Loucy (cell line): Measurements from ENCODE around the gene ABCB9.

Experiments
- H2AFZ ChIP-seq: fragments of 200-600 bp; sonication (generic); 2 replicates; pipeline ENCODE4 v1.6.0; 2016; ENCODE audit warnings: antibody characterized with exemption, mild to moderate bottlenecking, low read length, moderate library complexity
- H3F3A ChIP-seq: fragments of 200-600 bp; 2 replicates; pipeline ENCODE4 v1.6.0; 2016; ENCODE audit warnings: antibody characterized with exemption, low read depth, mild to moderate bottlenecking
- H3K27me3 ChIP-seq: fragments of 200-600 bp; sonication (generic); 2 replicates; pipeline ENCODE4 v1.6.1; 2014; ENCODE audit warnings: low read length, mild to moderate bottlenecking; ENCODE audit not compliant: insufficient read depth, poor library complexity, severe bottlenecking
- H3K36me3 ChIP-seq: fragments of 200-600 bp; sonication (generic); 2 replicates; pipeline ENCODE4 v1.6.1; 2016; ENCODE audit warnings: low read length; ENCODE audit not compliant: insufficient read depth
- H3K4me1 ChIP-seq: fragments of 200-600 bp; sonication (generic); 2 replicates; pipeline ENCODE4 v1.5.1; 2014; ENCODE audit warnings: low read length, mild to moderate bottlenecking; ENCODE audit not compliant: insufficient read depth, poor library complexity, severe bottlenecking
- H3K4me2 ChIP-seq: fragments of 200-600 bp; sonication (generic); 2 replicates; pipeline ENCODE4 v1.6.0; 2014; ENCODE audit warnings: antibody characterized with exemption, low read length, low read depth, mild to moderate bottlenecking; ENCODE audit not compliant: poor library complexity, severe bottlenecking
- H3K4me3 ChIP-seq: fragments of 200-600 bp; sonication (generic); 2 replicates; pipeline ENCODE4 v1.5.1; 2014; ENCODE audit warnings: low read length, mild to moderate bottlenecking, mixed read lengths; ENCODE audit not compliant: poor library complexity, severe bottlenecking
- H3K79me2 ChIP-seq: fragments of 200-600 bp; sonication (generic); 2 replicates; pipeline ENCODE4 v1.6.1; 2014; ENCODE audit warnings: low read length; ENCODE audit not compliant: insufficient read depth
- H3K9ac ChIP-seq: fragments of 200-600 bp; sonication (generic); 2 replicates; pipeline ENCODE4 v1.6.0; 2014; ENCODE audit warnings: mild to moderate bottlenecking, low read depth, low read length, moderate library complexity; ENCODE audit not compliant: poor library complexity, severe bottlenecking
- H3K9me2 ChIP-seq: fragments of 200-600 bp; sonication (generic); replicated peaks from 2 replicates; pipeline ENCODE4 v1.6.1; 2016; ENCODE audit warnings: low read depth, low read length, mixed read lengths
- H3K9me3 ChIP-seq: fragments of 200-600 bp; sonication (generic); 2 replicates; pipeline ENCODE4 v1.6.1; 2014; ENCODE audit warnings: mild to moderate bottlenecking, antibody characterized with exemption, low read length, low read depth; ENCODE audit not compliant: insufficient read depth
- H4K20me1 ChIP-seq: fragments of 200-600 bp; sonication (generic); 2 replicates; pipeline ENCODE4 v1.6.0; 2014; ENCODE audit warnings: antibody characterized with exemption, low read length, mild to moderate bottlenecking; ENCODE audit not compliant: insufficient read depth, poor library complexity, severe bottlenecking
- EZH2phosphoT487 ChIP-seq: fragments of 200-600 bp; IDR thresholded peaks from 2 replicates; pipeline ENCODE4 v1.6.1; 2018; ENCODE audit warnings: antibody characterized with exemption, mild to moderate bottlenecking, moderate library complexity, borderline replicate concordance
- TF ChIP-seq, protein P1 (sequence below): fragments of 200-600 bp; sonication (generic); conservative IDR thresholded peaks from 2 replicates; pipeline ENCODE4 v1.5.1; 2014; ENCODE audit warnings: mild to moderate bottlenecking, antibody characterized with exemption, low read length

Gene ABCB9

DNA sequence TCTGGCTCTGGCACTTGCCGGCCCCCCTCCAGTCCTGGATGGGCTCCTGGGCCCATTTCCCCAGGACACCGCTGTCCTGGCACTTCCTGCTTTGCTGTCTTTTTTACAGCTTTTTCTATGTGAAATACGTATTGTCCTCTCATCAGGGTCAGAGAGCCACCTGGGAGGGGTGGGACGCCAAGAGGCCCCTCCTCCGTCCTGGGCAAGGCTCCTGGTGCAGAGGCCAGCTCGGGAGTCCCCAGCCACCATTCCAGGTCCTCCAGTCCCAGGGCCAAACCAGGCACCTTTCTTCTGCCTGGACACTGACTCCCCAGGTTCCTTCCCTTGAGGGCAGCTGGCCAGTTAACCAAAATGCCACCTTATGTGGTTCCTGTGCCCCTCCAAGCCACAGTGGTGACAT, 37.0 kb upstream of the ABCB9 start:
- H2AFZ ChIP-seq: no peak overlapping the region
- H3K4me1 ChIP-seq: peaks cover 7% of the 10 kb centered on the region
- H3F3A ChIP-seq: no peaks in the 10 kb centered on the region
- H3K4me2 ChIP-seq: no peak overlapping the region
- no peaks in the 10 kb centered on the region for H3K9me3 ChIP-seq
- no peak overlapping the region for H3K4me3 ChIP-seq
- H3K27me3 ChIP-seq: no peaks in the 10 kb centered on the region
- H3K9me2 ChIP-seq: no peaks in the 10 kb centered on the region
- TF ChIP-seq, protein P1, sequence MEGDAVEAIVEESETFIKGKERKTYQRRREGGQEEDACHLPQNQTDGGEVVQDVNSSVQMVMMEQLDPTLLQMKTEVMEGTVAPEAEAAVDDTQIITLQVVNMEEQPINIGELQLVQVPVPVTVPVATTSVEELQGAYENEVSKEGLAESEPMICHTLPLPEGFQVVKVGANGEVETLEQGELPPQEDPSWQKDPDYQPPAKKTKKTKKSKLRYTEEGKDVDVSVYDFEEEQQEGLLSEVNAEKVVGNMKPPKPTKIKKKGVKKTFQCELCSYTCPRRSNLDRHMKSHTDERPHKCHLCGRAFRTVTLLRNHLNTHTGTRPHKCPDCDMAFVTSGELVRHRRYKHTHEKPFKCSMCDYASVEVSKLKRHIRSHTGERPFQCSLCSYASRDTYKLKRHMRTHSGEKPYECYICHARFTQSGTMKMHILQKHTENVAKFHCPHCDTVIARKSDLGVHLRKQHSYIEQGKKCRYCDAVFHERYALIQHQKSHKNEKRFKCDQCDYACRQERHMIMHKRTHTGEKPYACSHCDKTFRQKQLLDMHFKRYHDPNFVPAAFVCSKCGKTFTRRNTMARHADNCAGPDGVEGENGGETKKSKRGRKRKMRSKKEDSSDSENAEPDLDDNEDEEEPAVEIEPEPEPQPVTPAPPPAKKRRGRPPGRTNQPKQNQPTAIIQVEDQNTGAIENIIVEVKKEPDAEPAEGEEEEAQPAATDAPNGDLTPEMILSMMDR: no peak
- H3K9ac ChIP-seq: no peak overlapping the region
- H3K36me3 ChIP-seq: no peaks in the 10 kb centered on the region
- no peaks in the 10 kb centered on the region for H3K79me2 ChIP-seq
- no peaks in the 10 kb centered on the region for H4K20me1 ChIP-seq

- no peaks in the 10 kb centered on the region for H3K79me2 ChIP-seq
- no peaks in the 10 kb centered on the region for H3K36me3 ChIP-seq
- peaks cover 7% of the 10 kb centered on the region for H3K4me1 ChIP-seq
- no peak overlapping the region for H3K4me2 ChIP-seq
- H2AFZ ChIP-seq: no peak overlapping the region
- H3K9ac ChIP-seq: no peak overlapping the region
- H3F3A ChIP-seq: no peaks in the 10 kb centered on the region
- TF ChIP-seq, protein P1: no peak
- TF ChIP-seq EZH2phosphoT487: no peak
- no peaks in the 10 kb centered on the region for H3K27me3 ChIP-seq
- no peaks in the 10 kb centered on the region for H4K20me1 ChIP-seq
- no peaks in the 10 kb centered on the region for H3K9me3 ChIP-seq
- H3K4me3 ChIP-seq: no peak overlapping the region
- no peaks in the 10 kb centered on the region for H3K9me2 ChIP-seq
Measured at GRCh38 chr12:123001464-123001863, 35.2 kb upstream of the ABCB9 start.

- Histone ChIP-seq H3K4me3 (no peak overlapping the region), H3K9me3 (no peaks in the 10 kb centered on the region), H3K36me3 (no peaks in the 10 kb centered on the region), H3K9me2 (no peaks in the 10 kb centered on the region), H4K20me1 (no peaks in the 10 kb centered on the region), H3K79me2 (no peaks in the 10 kb centered on the region), H2AFZ (no peak overlapping the region), H3K4me2 (peak overlapping the region; percentile 27), H3K9ac (no peak overlapping the region), H3F3A (no peaks in the 10 kb centered on the region), H3K4me1 (peaks cover 7% of the 10 kb centered on the region), H3K27me3 (no peaks in the 10 kb centered on the region)
- TF ChIP-seq, protein P1: no peak
- TF ChIP-seq EZH2phosphoT487: no peak
Measured at GRCh38 chr12:123000578-123000977, 34.3 kb upstream of the ABCB9 start.
